Loucy (cell line): Measurements from ENCODE around the gene WARS2.

Experiments
- CTCF ChIP-seq: fragments of 200-600 bp; sonication (generic); conservative IDR thresholded peaks from 2 replicates; pipeline ENCODE4 v1.5.1; 2014; ENCODE audit warnings: mild to moderate bottlenecking, antibody characterized with exemption, low read length
- EZH2phosphoT487 ChIP-seq: fragments of 200-600 bp; IDR thresholded peaks from 2 replicates; pipeline ENCODE4 v1.6.1; 2018; ENCODE audit warnings: antibody characterized with exemption, mild to moderate bottlenecking, moderate library complexity, borderline replicate concordance

GRCh38 chr1:119112244-119112643, 28.2 kb downstream of the WARS2 start:
- TF ChIP-seq EZH2phosphoT487 = no peak
- no peak for TF ChIP-seq CTCF
